ENCODE data around the gene IL17RE. TPM values are rescaled to one million over a fixed set of nuclear protein-coding genes. Genes with fewer than 3 reads are reported as not detected.

The IL17RE gene
- total and polyA plus RNA-seq, 7 donors = 0.07 to 1.1 (median 0.75) TPM

DNA sequence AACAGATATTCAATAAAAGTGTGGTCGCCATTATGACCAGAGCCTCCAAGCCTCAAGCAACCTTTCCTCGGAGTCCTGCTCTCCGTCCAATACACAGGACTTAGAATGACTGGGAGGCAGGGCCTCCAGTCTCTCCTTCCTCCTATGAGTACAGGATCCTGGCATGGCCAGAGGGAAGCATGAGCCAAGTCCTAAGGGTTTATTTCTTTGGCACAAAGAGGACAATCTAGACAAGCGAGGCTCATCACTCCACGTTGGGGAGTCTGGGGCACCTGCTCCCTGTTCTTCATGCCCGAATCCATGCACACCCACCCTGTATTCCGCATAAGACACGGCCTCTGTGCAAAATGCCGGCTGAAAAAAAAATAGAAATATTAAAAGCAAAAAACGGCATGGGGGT lies 42.7 kb downstream of the IL17RE start:
- intact Hi-C loops (cut with DNase I) = loop anchor here in 1 of 2 donors (5.0 to 10.0 kb wide), 2 partner anchors 77 to 189 kb away; no protein-coding TSS in a partner anchor

DNA sequence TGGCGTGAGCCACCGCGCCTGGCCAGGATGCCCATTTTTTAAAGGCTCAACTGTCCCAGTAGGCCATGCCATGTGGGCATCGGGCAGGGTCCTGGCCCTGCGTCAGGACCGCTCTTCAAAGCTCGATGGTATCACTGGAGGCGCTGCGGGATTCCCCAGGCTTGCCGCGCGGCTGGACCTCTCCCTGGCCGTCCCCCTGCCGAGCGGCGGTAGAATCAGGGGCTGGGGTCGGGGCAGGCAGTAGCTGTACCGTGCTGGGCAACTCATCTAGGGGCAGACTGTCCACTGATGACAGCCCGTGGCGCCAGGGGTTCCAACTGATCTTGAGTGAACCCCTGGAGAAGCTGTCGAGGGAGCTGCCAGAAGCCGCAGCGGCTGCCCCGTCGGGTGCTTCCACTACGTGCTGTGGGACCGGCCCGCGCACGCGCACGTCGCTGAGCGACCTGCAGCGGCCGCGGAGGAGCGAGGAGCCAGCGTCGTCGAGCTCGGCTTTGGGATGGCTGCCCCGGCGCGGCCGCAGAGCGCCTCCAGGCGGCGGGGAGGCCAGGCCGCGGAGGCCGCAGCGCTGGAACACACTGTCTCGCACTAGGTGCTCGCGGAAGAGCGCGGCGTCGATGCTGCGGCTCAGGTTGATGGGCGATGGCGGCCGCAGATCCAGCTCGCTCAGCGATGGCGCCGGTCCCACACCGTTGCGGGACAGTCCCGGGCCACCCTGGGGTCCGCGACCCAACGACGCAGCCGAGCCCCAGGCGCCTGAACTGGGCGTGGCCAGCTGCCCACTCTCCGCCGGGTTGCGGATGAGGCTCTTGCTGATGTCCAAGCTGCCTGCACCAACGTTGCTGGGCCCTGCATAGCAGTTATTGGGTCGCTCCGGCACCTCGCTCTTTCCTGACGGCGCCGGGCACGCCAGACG lies 43.7 kb downstream of the IL17RE start:
- Histone ChIP-seq H3K9me3 (no peaks in the 10 kb centered on the region), H3K4me3 (peak overlapping the region; percentile 81), H3K36me3 (ENCODE audit: insufficient read depth in 1 of 2, low read depth in 1 of 2) (peaks cover 0 to 52% of the 10 kb centered on the region in 2 donors), H3K27ac (peak overlapping the region; percentile 81), H3K27me3 (ENCODE audit: insufficient read depth in 3 of 3, low read length in 2 of 3) (no peaks in the 10 kb centered on the region), H3K4me1 (no peaks in the 10 kb centered on the region)
- TF ChIP-seq, protein P1, sequence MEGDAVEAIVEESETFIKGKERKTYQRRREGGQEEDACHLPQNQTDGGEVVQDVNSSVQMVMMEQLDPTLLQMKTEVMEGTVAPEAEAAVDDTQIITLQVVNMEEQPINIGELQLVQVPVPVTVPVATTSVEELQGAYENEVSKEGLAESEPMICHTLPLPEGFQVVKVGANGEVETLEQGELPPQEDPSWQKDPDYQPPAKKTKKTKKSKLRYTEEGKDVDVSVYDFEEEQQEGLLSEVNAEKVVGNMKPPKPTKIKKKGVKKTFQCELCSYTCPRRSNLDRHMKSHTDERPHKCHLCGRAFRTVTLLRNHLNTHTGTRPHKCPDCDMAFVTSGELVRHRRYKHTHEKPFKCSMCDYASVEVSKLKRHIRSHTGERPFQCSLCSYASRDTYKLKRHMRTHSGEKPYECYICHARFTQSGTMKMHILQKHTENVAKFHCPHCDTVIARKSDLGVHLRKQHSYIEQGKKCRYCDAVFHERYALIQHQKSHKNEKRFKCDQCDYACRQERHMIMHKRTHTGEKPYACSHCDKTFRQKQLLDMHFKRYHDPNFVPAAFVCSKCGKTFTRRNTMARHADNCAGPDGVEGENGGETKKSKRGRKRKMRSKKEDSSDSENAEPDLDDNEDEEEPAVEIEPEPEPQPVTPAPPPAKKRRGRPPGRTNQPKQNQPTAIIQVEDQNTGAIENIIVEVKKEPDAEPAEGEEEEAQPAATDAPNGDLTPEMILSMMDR (IDR thresholded peaks at IDR 0.05) = peak; percentile 61
- ATAC-seq = peak; percentile 70 to 80 (median 78)
- intact Hi-C loops (cut with DNase I) = loop anchor here in 1 of 2 donors (5.0 to 10.0 kb wide), 2 partner anchors 76 to 188 kb away; no protein-coding TSS in a partner anchor
- DNase-seq = peak; percentile 90 to 93
- WGBS, 3 donors = 3 to 7% (median 3%) methylated on average over 69 to 90 of the region's 90 CpGs

More for the DNA sequence above, 42.7 kb downstream of the IL17RE start:
- H3K36me3 ChIP-seq (ENCODE audit: insufficient read depth in 1 of 2, low read depth in 1 of 2) = peaks cover 0 to 58% of the 10 kb centered on the region in 2 donors
- DNase-seq (no peak), ATAC-seq (no peak)
- TF ChIP-seq, protein P1 (IDR thresholded peaks at IDR 0.05) = no peak
- no peak overlapping the region for H3K27ac ChIP-seq
- H3K4me3 ChIP-seq = no peak overlapping the region
- no peaks in the 10 kb centered on the region for H3K9me3 ChIP-seq
- no peaks in the 10 kb centered on the region for H3K27me3 ChIP-seq (ENCODE audit: insufficient read depth in 3 of 3, low read length in 2 of 3)
- no peaks in the 10 kb centered on the region for H3K4me1 ChIP-seq
- WGBS, 3 donors = 56 to 65% (median 59%) methylated on average over 10 of the region's 10 CpGs

DNA sequence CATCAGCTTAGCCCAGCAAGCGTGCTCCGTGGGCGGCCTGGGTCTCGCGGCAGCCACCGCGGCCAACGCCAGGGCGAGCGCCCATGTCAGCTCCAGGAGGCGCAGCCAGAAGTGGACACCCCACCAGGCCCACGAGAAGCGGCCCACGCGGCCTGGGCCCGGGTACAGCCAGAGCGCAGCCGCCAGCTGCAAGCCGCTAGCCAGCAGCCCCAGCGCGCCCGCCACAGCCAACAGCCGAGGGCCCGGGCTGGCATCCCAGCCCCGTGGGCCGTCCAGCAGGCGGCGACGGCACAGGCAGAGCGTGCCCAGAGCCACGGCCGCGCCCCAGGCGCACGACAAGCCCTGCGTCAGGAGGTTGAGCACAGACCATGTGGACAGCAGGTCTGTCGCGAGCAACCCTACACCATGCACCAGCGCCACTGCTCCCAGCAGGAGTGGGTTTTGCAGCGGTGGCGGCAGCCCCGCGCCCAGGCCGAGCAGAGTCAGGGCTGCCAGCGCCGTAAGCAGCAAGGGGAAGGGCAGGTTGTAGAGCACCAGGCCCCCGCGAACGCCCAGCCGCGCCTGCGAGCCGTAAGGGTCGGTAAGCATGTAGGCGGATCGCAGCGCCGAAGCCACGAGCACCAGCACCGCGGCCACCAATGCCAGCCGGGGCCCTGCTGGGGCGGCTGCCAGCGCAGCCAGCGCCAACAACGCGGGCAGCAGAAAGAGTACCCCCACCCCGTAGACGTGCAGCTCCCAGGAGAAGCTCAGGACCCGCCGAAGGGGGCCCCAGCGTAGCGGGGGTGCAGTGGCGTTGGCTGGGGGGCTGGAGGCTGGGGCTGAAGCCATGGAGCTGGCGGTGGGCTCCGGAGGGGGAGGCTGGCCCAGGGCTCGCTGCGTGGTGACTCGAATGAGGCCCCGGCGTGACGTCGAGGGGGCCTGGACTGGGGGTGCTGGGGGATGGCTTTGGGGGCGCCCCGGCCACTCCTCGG lies 44.7 kb downstream of the IL17RE start:
- intact Hi-C loops (cut with DNase I) = loop anchor here in 1 of 2 donors (5.0 to 10.0 kb wide), 2 partner anchors 75 to 187 kb away; no protein-coding TSS in a partner anchor
- WGBS, 3 donors = 20 to 29% (median 22%) methylated on average over 69 to 86 of the region's 86 CpGs
- Histone ChIP-seq H3K27ac (peak overlapping the region; percentile 81), H3K4me3 (peak overlapping the region; percentile 81), H3K36me3 (ENCODE audit: insufficient read depth in 1 of 2, low read depth in 1 of 2) (peaks cover 0 to 46% of the 10 kb centered on the region in 2 donors), H3K27me3 (ENCODE audit: insufficient read depth in 3 of 3, low read length in 2 of 3) (no peaks in the 10 kb centered on the region), H3K9me3 (no peaks in the 10 kb centered on the region), H3K4me1 (peaks cover 2% of the 10 kb centered on the region)
- TF ChIP-seq, protein P1 (IDR thresholded peaks at IDR 0.05) = peak; percentile 63
- DNase-seq = peak; percentile 80 to 90
- peak; percentile 89 to 92 (median 90) for ATAC-seq

DNA sequence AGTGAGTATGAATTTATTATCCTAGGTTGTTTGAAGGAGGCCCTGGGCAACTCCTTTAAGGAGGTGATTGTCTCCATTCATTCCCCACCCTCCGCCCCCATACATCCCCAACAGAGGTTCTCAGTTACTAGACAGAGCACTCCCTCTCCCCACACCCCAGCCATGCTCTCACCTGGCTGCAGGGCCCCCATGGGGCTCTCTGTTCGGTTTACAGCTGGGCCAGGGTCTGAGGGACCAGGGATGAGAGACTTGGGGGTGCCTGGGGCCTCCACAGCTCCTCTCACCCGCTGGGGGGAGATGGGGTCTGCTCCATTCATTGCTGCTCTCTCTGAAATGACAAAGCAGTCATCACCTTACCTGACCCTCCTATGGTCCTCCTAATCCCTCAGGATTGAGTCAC lies 45.9 kb downstream of the IL17RE start:
- Histone ChIP-seq H3K9me3 (no peaks in the 10 kb centered on the region), H3K27me3 (ENCODE audit: insufficient read depth in 3 of 3, low read length in 2 of 3) (no peaks in the 10 kb centered on the region), H3K4me1 (peaks cover 4% of the 10 kb centered on the region), H3K36me3 (ENCODE audit: insufficient read depth in 1 of 2, low read depth in 1 of 2) (peaks cover 0 to 34% of the 10 kb centered on the region in 2 donors), H3K4me3 (peak overlapping the region; percentile 81), H3K27ac (no peak overlapping the region)
- TF ChIP-seq, protein P1 (IDR thresholded peaks at IDR 0.05) = no peak
- DNase-seq = no peak
- intact Hi-C loops (cut with DNase I) = loop anchor here in 1 of 2 donors (5.0 to 10.0 kb wide), 2 partner anchors 74 to 186 kb away; no protein-coding TSS in a partner anchor
- ATAC-seq = no peak
- 85 to 88% (median 86%) methylated on average over 3 of the region's 3 CpGs for WGBS, 3 donors

All from psoas muscle (tissue), 8 donors.